GM23338 (cell line): ENCODE measurements around the gene PARVB. TPM values are rescaled to one million over a fixed set of nuclear protein-coding genes. Genes with fewer than 3 reads are reported as not detected.

Experiments
- ATAC-seq: fragments of 200-7000 bp; cut with Tn5 transposase; 3 replicates; pipeline ENCODE4 v1.9.1; 2020
- DNase-seq: peaks from one replicate; pipeline ENCODE4 v3.0.0-alpha.2; 2015; ENCODE audit warnings: low spot score
- H2AFZ ChIP-seq: fragments of 200-600 bp; sonication (generic); 2 replicates; pipeline ENCODE4 v1.8.0; 2016; ENCODE audit warnings: antibody characterized with exemption, mild to moderate bottlenecking, moderate library complexity
- H3F3A ChIP-seq: fragments of 200-600 bp; sonication (generic); replicated peaks from 2 replicates; pipeline ENCODE4 v1.8.0; 2017; ENCODE audit warnings: antibody characterized with exemption, mixed run types, low read depth
- H3K27ac ChIP-seq: fragments of 200-600 bp; sonication (generic); 2 replicates; pipeline ENCODE4 v1.6.1; 2016; ENCODE audit warnings: low read depth
- H3K27me3 ChIP-seq: fragments of 200-600 bp; sonication (generic); 2 replicates; pipeline ENCODE4 v1.8.0; 2016; ENCODE audit warnings: mild to moderate bottlenecking, mixed run types, moderate library complexity; ENCODE audit not compliant: insufficient read depth
- H3K36me3 ChIP-seq: fragments of 200-600 bp; sonication (generic); 2 replicates; pipeline ENCODE4 v1.8.0; 2016; ENCODE audit warnings: mild to moderate bottlenecking; ENCODE audit not compliant: insufficient read depth
- H3K4me1 ChIP-seq: fragments of 200-600 bp; sonication (generic); 2 replicates; pipeline ENCODE4 v1.8.0; 2016; ENCODE audit warnings: mild to moderate bottlenecking, moderate library complexity; ENCODE audit not compliant: insufficient read depth
- H3K4me2 ChIP-seq: fragments of 200-600 bp; sonication (generic); 2 replicates; pipeline ENCODE4 v1.7.1; 2017; ENCODE audit warnings: mixed run types
- H3K4me3 ChIP-seq: fragments of 200-600 bp; sonication (generic); 2 replicates; pipeline ENCODE4 v1.6.1; 2016; ENCODE audit warnings: mixed run types
- H3K79me2 ChIP-seq: fragments of 200-600 bp; sonication (generic); replicated peaks from 2 replicates; pipeline ENCODE4 v1.8.0; 2017; ENCODE audit warnings: mild to moderate bottlenecking; ENCODE audit not compliant: insufficient read depth
- H3K9me2 ChIP-seq: fragments of 200-600 bp; sonication (generic); 2 replicates; pipeline ENCODE4 v1.8.0; 2017; ENCODE audit not compliant: insufficient read depth
- H4K20me1 ChIP-seq: fragments of 200-600 bp; sonication (generic); replicated peaks from 2 replicates; pipeline ENCODE4 v1.8.0; 2017; ENCODE audit warnings: mild to moderate bottlenecking; ENCODE audit not compliant: insufficient read depth
- H3K27ac Mint-ChIP-seq: 2 replicates; pipeline ENCODE4 v1.8.0; 2020; ENCODE audit warnings: inconsistent platforms, mild to moderate bottlenecking, moderate library complexity, mixed read lengths
- H3K27me3 Mint-ChIP-seq: 3 replicates; pipeline ENCODE4 v1.8.0; 2022; ENCODE audit warnings: low read depth, mild to moderate bottlenecking, moderate library complexity, mixed read lengths, inconsistent platforms; ENCODE audit not compliant: insufficient read depth, poor library complexity
- H3K36me3 Mint-ChIP-seq: 3 replicates; pipeline ENCODE4 v1.8.0; 2021; ENCODE audit warnings: low read depth, mild to moderate bottlenecking, inconsistent platforms, moderate library complexity, mixed read lengths
- H3K4me1 Mint-ChIP-seq: 3 replicates; pipeline ENCODE4 v1.8.0; 2020; ENCODE audit warnings: mild to moderate bottlenecking, inconsistent platforms, mixed read lengths
- H3K4me3 Mint-ChIP-seq: 3 replicates; pipeline ENCODE4 v1.8.0; 2021; ENCODE audit warnings: moderate library complexity, mild to moderate bottlenecking, inconsistent platforms, mixed read lengths
- H3K9me3 Mint-ChIP-seq: 3 replicates; pipeline ENCODE4 v1.8.0; 2020; ENCODE audit warnings: moderate library complexity, mild to moderate bottlenecking, inconsistent platforms, mixed read lengths
- CTCF ChIP-seq, 2 experiments: fragments of 200-600 bp in 1 of 2; sonication (generic) in 1 of 2; conservative IDR thresholded peaks; 2 replicates each; pipeline versions ENCODE4 v1.5.1 to v1.6.1; 2016 to 2017; ENCODE audit warnings: antibody characterized with exemption in 2 of 2, low read depth in 2 of 2, mild to moderate bottlenecking in 2 of 2, moderate library complexity in 1 of 2
- ETS1 ChIP-seq: IDR thresholded peaks from 2 replicates; pipeline ENCODE4 v1.6.1; 2016; ENCODE audit warnings: antibody characterized with exemption
- REST ChIP-seq: IDR thresholded peaks from one replicate; pipeline ENCODE4 v1.6.1; 2018; ENCODE audit warnings: antibody characterized with exemption; ENCODE audit not compliant: unreplicated experiment
- STAT1 ChIP-seq: IDR thresholded peaks from one replicate; pipeline ENCODE4 v1.6.1; 2016; ENCODE audit warnings: antibody characterized with exemption; ENCODE audit not compliant: unreplicated experiment
- ZNF331 ChIP-seq: fragments of 250-450 bp; sonication (Bioruptor Pico); IDR thresholded peaks from 2 replicates; pipeline ENCODE4 v1.5.0; 2020; ENCODE audit warnings: low read depth, mild to moderate bottlenecking, moderate library complexity
- ZNF462 ChIP-seq: fragments of 250-450 bp; sonication (Bioruptor Pico); IDR thresholded peaks from 2 replicates; pipeline ENCODE4 v1.5.0; 2020; ENCODE audit warnings: mild to moderate bottlenecking, moderate library complexity
- polyA plus RNA-seq: library from polyadenylated mRNA; unstranded; fragments of >200 nt; fragmentation: Nextera tagmentation; extraction: Ambion mirVana; gene quantifications from 2 replicates; pipeline ENCODE4 v1.2.1, GENCODE V29; 2016
- total RNA-seq: library from RNA; depleted of rRNA; stranded (reverse); fragments of >200 nt; shearing (Covaris generic); gene quantifications from 2 replicates; pipeline ENCODE4 v1.2.3, GENCODE V29; 2014

PARVB gene
- total and polyA plus RNA-seq, 2 experiments from 2014 or later = 4.3 to 7.7 TPM

GRCh38 chr22:44210722-44211121, 186.6 kb downstream of the PARVB start:
- ATAC-seq (no peak), DNase-seq (no peak)
- H3K4me3 ChIP-seq = no peak overlapping the region
- H4K20me1 ChIP-seq = no peaks in the 10 kb centered on the region
- Mint-ChIP-seq H3K4me1 (no peaks in the 10 kb centered on the region; the same call in 2 of the 3 replicates), H3K9me3 (peaks cover 3% of the 10 kb centered on the region; the same call in 1 of the 3 replicates), H3K27me3 (peaks cover 5% of the 10 kb centered on the region), H3K27ac (no peak overlapping the region), H3K36me3 (no peaks in the 10 kb centered on the region), H3K4me3 (no peak overlapping the region)
- TF ChIP-seq ETS1 (no peak), STAT1 (no peak), CTCF (conservative IDR thresholded peaks at IDR 0.05; ENCODE audit: low read depth in 2 of 2) (no peak), ZNF331 (no peak), REST (no peak), ZNF462 (no peak)
- no peaks in the 10 kb centered on the region for H3K4me1 ChIP-seq
- H2AFZ ChIP-seq = no peak overlapping the region
- no peaks in the 10 kb centered on the region; the same call in 1 of the 2 replicates for H3K9me2 ChIP-seq
- no peak overlapping the region for H3K4me2 ChIP-seq
- no peaks in the 10 kb centered on the region for H3K36me3 ChIP-seq
- no peaks in the 10 kb centered on the region for H3K27me3 ChIP-seq
- no peaks in the 10 kb centered on the region for H3K79me2 ChIP-seq
- H3K27ac ChIP-seq = no peak overlapping the region
- no peaks in the 10 kb centered on the region for H3F3A ChIP-seq
